Inferior parietal cortex (tissue), 1 donor: Measurements from ENCODE around the gene SCMH1.

Source experiments
- DNase-seq: peaks from one replicate; pipeline ENCODE4 v3.0.0-alpha.2; 2016; ENCODE audit errors: extremely low spot score

SCMH1 gene

DNA sequence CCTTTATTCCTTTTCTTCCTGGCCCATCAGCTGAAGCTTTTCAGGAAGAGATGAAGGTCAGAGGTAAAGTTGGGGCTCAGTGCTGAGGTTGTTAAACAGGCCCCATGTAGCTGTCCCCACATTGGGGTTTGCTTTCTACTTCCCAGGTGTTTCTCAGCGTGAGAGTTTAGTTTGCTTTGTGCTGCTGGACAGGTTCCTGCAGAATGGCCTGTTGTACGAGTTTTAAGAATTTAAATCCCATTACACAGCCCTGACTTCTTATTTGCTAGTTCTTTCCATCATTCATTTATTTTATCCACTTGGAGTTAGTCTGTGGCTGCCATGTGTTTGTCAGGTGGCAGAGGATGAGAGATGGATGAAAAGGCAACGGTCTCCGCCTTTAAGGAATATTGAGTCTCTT, 243.4 kb downstream of the SCMH1 start:
- no peak for DNase-seq

DNA sequence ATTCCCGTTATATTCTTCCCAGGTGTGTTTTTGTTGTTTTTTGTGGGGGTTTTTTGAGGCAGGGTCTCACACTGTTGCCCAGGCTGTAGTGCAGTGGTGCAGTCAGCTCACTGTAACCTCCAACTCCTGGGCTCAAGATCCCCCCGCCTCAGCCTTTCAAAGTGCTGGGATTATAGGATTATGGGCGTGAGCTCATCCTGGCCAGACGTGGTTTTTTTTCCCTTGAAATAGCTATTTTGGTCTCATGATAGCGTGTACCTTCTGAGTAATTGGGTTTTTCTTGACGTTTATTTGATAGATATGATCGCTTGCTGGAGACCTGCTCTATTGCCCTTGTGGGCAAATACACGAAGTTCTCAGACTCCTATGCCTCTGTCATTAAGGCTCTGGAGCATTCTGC, 245.0 kb downstream of the SCMH1 start:
- DNase-seq: no peak

DNA sequence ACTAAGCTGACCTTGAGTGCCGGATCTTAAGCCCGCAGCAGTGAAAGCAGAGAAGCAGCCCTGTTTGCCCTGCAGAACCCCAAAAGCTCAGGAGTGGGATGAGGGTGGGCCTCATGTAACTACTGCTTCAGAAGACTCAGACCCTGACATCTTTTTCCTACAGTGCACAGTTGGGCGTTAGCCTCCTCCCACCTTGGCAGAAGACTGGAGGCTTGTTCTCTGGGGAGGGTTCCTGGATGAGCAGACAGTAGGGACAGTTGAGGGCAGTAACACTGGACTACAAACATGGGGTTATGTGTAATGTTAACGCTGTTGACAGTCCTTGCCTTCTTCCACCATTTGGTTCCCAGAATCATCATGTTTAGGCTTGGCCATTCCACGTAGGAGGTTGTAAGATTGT, 253.0 kb downstream of the SCMH1 start:
- DNase-seq: no peak

GRCh38 chr1:40988280-40988679, 253.8 kb downstream of the SCMH1 start:
- no peak for DNase-seq

- DNase-seq: no peak
Observed at GRCh38 chr1:40987439-40988276, 254.4 kb downstream of the SCMH1 start.

DNA sequence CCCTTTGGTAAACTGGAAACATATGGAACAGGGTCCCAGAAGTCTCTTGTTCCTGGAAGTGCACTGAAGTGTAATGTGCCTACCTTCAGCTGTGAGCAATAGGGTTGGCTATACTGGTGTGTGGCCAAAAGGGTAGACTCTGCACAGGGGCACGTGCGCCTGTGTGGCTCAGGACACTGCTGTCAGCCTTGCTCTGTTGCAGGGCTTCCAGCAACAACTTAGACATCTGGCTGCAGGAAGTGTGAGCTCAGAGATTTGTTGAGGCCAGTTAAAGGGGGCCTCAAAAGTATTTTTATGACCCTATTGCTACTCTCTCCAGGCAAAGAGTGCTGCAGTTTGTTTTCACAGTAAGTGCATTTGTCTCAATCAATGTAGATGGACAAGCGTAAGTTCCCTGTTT, 255.2 kb downstream of the SCMH1 start:
- no peak for DNase-seq

DNA sequence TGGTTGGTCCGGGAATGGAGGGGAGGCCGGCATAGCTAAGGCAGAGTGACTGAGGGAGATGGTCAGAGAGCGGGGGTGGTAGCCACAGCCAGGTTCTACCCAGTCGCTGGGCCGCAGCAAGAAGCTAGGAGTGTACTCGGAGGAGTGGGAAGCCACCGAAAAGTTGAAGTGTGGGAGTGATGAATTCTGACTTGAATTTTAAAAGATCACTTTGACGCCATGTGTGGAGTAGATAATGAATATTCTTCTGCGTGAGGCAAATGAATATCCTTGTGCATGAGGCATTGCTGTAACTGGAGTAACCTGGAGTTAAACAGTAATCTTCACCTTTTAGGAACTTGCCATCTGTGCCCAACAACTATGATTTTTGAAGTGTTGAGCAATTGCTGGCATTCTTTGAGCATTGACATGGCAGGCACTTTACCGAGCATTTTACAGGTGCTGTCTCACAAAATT, 255.8 kb downstream of the SCMH1 start:
- no peak for DNase-seq

GRCh38 chr1:40985875-40986274, 256.2 kb downstream of the SCMH1 start:
- no peak for DNase-seq

DNA sequence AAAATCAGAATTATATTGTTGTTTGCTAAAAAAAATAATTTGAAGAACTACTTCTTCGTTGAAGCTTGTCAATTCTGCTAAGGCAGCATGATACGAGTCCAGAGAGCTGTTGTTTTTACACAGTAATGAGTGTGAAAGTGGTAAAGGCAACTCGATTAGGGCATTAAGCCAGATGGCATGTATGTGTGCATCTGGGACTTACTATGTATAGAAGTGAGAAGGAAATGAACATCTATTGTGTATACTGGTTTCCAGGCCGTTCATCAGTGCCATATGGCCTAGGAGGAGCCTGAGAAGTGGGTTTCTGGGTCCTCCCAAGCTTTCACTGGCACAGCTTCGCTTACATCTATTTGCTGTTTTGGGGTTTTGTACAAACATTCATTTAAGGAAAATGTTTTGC, 256.9 kb downstream of the SCMH1 start:
- no peak for DNase-seq

DNA sequence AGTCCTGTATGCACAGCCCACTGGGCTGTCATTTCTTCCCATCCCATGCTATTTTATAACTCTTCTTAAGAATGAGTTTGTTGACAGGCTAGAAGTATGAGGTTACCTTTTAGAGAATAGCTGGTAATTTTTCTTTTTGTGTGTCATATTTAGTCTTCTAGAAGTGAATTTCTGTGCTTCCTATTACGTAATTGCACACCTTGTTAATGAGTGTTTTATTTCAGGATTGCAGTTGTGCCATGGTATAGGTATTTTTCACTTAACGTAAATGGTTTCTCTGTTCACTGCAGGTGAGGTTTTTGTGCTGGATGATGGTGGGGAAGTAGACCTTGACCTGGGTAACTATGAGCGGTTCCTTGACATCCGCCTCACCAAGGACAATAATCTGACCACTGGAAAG, 257.6 kb downstream of the SCMH1 start:
- DNase-seq: no peak

GRCh38 chr1:40984066-40984465, 258.0 kb downstream of the SCMH1 start:
- DNase-seq: no peak

- no peak for DNase-seq
Observed at GRCh38 chr1:40983286-40983685, 258.8 kb downstream of the SCMH1 start.

DNA sequence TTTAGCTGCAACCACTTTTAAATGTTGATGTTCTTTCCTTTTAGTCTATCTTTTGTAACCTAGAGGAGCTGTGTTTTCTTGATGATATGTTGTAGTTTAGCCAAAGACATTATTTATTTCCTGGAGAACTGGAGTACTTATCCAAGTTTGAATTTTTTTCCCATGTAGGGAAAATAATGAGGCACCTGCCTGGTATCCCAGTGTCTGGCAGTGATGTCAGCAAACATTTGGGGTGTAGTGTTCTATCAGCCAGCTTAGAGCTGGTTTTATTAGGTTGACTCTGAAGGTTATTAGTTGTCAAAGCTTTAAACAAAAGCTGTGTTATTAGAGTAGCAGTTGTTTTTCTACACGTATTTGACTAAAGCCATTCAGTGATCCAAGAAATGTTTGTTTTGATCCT, 259.4 kb downstream of the SCMH1 start:
- DNase-seq: no peak

DNA sequence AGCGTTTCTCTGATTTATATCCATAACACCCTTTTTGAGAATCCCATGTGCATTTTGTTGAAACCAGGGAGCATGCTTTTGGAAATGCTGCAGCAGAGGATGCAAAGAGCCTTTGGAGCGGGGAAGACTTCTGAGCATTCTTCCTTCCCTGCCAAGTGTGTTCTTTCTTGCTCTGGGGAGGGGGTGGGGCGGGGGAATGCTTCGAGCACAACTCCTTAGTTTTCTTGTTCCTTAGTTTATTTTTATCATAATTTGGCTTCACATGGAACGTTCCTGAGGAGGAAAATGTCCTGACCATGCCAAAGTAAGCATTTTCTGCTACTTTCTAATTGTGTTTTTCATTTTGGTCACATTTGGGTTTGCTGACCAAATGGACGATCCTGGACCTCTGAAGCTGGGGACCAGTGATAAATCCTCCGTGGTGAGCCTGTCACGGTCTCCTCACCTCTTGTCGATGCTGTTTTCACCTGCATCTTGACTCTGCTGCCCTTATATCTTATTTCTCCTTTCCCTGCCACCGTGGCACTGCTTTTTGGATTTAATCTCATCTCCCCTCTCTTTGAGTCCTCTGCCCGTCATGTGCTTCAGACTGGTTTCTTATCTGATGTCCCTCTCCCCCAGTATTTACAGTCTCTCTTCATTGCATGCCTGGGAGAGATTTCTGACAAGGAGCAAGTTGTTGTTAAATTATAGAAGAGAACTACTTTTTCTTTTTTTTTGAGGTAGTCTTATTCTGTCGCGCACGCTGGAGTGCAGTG, 260.2 kb downstream of the SCMH1 start:
- no peak for DNase-seq

DNA sequence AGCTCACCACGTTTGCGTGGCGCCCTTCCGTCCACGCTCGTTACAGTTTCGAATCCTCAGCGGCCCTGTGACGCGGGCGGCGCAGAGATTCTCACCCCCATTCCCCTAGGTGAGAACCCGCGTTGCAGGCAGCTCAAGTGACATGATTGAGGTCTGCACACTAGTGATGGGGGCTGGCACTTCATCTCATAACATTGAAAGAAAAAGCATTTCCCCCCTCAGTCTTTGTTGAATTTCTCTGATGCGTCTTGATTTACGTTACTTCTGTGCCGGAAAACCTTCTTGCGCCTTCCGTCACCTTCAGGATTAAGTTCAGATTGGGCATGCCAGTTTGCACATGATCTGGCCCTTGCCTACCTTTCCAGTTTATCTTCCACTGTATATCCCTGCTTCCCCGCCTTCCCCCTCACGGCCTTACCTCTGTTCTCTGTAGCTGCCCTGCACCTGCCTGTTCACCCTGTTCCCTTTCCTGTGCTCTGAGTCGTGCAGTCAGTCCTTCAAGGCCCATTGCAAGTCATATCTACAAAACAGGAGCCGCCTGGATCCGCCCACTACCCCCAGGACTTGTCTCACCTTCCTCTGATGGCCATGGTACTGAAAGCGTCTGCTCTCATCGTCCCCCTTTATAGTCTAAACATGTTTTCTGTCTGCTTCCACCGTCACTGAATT, 261.5 kb downstream of the SCMH1 start:
- DNase-seq: no peak

- DNase-seq: no peak
Observed at GRCh38 chr1:40980068-40980452, 262.0 kb downstream of the SCMH1 start.

- peak; percentile 97 for DNase-seq
Observed at GRCh38 chr1:40979241-40980067, 262.7 kb downstream of the SCMH1 start, which contains the start of gene CTPS1. Gene CTPS1 (plus strand): TSS chr1:40979696. CDS start chr1:40983291, 3,595 bp downstream.

- no peak for DNase-seq
Observed at GRCh38 chr1:40978886-40979240, 263.2 kb downstream of the SCMH1 start.

DNA sequence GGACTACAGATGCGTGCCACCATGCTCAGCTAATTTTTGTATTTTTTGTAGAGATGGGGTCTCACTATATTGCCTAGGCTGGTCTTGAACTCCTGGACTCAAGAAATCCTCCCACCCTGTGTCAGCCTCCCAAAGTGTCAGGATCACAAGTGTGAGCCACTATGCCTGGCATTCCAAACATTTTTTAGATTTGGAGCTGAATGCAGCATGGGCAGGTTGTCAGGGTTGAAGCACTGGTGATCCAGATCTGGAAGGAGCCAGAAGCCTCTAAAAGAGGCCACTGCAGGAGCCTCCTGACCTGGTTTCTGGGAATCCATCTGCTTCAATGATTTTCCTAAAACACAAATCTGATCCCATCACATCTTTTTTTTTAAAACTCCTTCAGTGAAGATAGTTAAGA, 264.4 kb downstream of the SCMH1 start:
- no peak for DNase-seq
